CD14-positive monocyte (primary cell): Measurements from ENCODE around the gene PAM16. TPM values are rescaled to one million over a fixed set of nuclear protein-coding genes. Genes with fewer than 3 reads are reported as not detected.

Source experiments
- DNase-seq, 3 donors: peaks; one replicate each; pipeline ENCODE4 v3.0.0-alpha.2; 2011 to 2022
- H2AFZ ChIP-seq: 2 replicates; pipeline ENCODE4 v1.6.0; 2012; ENCODE audit warnings: mild to moderate bottlenecking, low read depth, low read length, inconsistent platforms; ENCODE audit not compliant: insufficient read depth, poor library complexity, severe bottlenecking
- H3K27ac ChIP-seq, 2 donors: 1 replicate in 1 of 2; 2 replicates in 1 of 2; pipeline ENCODE4 v1.5.1; 2012 to 2013; ENCODE audit warnings: low read length in 2 of 2, control low read depth in 1 of 2, inconsistent platforms in 1 of 2, low read depth in 1 of 2, mild to moderate bottlenecking in 1 of 2
- H3K27me3 ChIP-seq, 2 donors: one replicate each; pipeline versions ENCODE4 v1.6.0 to v1.6.1; 2011 to 2013; ENCODE audit warnings: low read length in 2 of 2; ENCODE audit not compliant: control insufficient read depth in 2 of 2, insufficient read depth in 2 of 2
- H3K36me3 ChIP-seq, 2 donors: replicated peaks in 1 of 2; 1 replicate in 1 of 2; 2 replicates in 1 of 2; pipeline versions ENCODE4 v1.5.1 to v1.6.1; 2012 to 2013; ENCODE audit warnings: low read length in 2 of 2, control low read depth in 1 of 2, inconsistent platforms in 1 of 2, mild to moderate bottlenecking in 1 of 2; ENCODE audit not compliant: insufficient read depth in 2 of 2, control insufficient read depth in 1 of 2
- H3K4me1 ChIP-seq, 2 donors: 1 replicate in 1 of 2; 2 replicates in 1 of 2; pipeline versions ENCODE4 v1.5.1 to v1.6.1; 2012 to 2013; ENCODE audit warnings: low read length in 2 of 2, control low read depth in 1 of 2, inconsistent platforms in 1 of 2, mild to moderate bottlenecking in 1 of 2, moderate library complexity in 1 of 2; ENCODE audit not compliant: insufficient read depth in 2 of 2, control insufficient read depth in 1 of 2
- H3K4me2 ChIP-seq: replicated peaks from 2 replicates; pipeline ENCODE3; 2012; ENCODE audit warnings: low read length, moderate library complexity, mild to moderate bottlenecking; ENCODE audit not compliant: poor library complexity, severe bottlenecking; ENCODE audit errors: extremely low read depth
- H3K4me3 ChIP-seq, 3 experiments: fragments of 200-600 bp in 1 of 3; sonication (generic) in 1 of 3; replicated peaks in 1 of 3; 1 replicate in 2 of 3; 2 replicates in 1 of 3; pipeline ENCODE4 v1.5.1; 2011 to 2013; ENCODE audit warnings: low read length in 3 of 3, mild to moderate bottlenecking in 3 of 3, control low read depth in 2 of 3, low read depth in 2 of 3, inconsistent platforms in 1 of 3, moderate library complexity in 1 of 3
- H3K79me2 ChIP-seq: 2 replicates; pipeline ENCODE4 v1.6.0; 2012; ENCODE audit warnings: mild to moderate bottlenecking, control low read depth, inconsistent platforms, low read length, moderate library complexity; ENCODE audit not compliant: insufficient read depth
- H3K9ac ChIP-seq: 2 replicates; pipeline ENCODE4 v1.6.0; 2017; ENCODE audit warnings: low read length, mild to moderate bottlenecking; ENCODE audit not compliant: insufficient read depth, poor library complexity, severe bottlenecking
- H3K9me3 ChIP-seq, 2 donors: replicated peaks in 1 of 2; 1 replicate in 1 of 2; 2 replicates in 1 of 2; pipeline versions ENCODE4 v1.5.1 to v1.6.1; 2012 to 2013; ENCODE audit warnings: low read length in 2 of 2, control low read depth in 1 of 2; ENCODE audit not compliant: control insufficient read depth in 1 of 2, insufficient read depth in 1 of 2
- H4K20me1 ChIP-seq: 2 replicates; pipeline ENCODE4 v1.6.0; 2012; ENCODE audit warnings: mild to moderate bottlenecking, low read length, control low read depth, moderate library complexity; ENCODE audit not compliant: insufficient read depth
- H3K27ac Mint-ChIP-seq, 7 donors: one replicate each; pipeline ENCODE4 v1.8.0; 2020; ENCODE audit warnings: mild to moderate bottlenecking in 7 of 7, mixed read lengths in 7 of 7, moderate library complexity in 6 of 7, inconsistent platforms in 2 of 7
- H3K27me3 Mint-ChIP-seq, 3 donors: one replicate each; pipeline ENCODE4 v1.8.0; 2021 to 2022; ENCODE audit warnings: low read depth in 3 of 3, mild to moderate bottlenecking in 3 of 3, mixed read lengths in 3 of 3, moderate library complexity in 3 of 3, inconsistent platforms in 1 of 3
- H3K36me3 Mint-ChIP-seq, 2 donors: one replicate each; pipeline ENCODE4 v1.8.0; 2020; ENCODE audit warnings: mixed read lengths in 2 of 2, inconsistent platforms in 1 of 2, mild to moderate bottlenecking in 1 of 2
- H3K4me1 Mint-ChIP-seq: one replicate; pipeline ENCODE4 v1.8.0; 2020; ENCODE audit warnings: mild to moderate bottlenecking, mixed read lengths
- H3K4me3 Mint-ChIP-seq, 2 donors: one replicate each; pipeline ENCODE4 v1.8.0; 2020; ENCODE audit warnings: mild to moderate bottlenecking in 2 of 2, mixed read lengths in 2 of 2, moderate library complexity in 1 of 2
- H3K9me3 Mint-ChIP-seq, 7 donors: one replicate each; pipeline ENCODE4 v1.8.0; 2020 to 2022; ENCODE audit warnings: mixed read lengths in 7 of 7, mild to moderate bottlenecking in 6 of 7, moderate library complexity in 6 of 7, inconsistent platforms in 2 of 7
- WGBS: methylation state at CpG from one replicate; pipeline ENCODE4 v1.1.5; 2013; ENCODE audit warnings: missing lambda C conversion rate; ENCODE audit not compliant: insufficient coverage; 5-methylcytosine and 5-hydroxymethylcytosine counted together
- intact Hi-C, 2 donors: fragments of 100-400 bp; cut with micrococcal nuclease; formaldehyde crosslinking; loops; one replicate each; pipeline versions ENCODE4 v1.15.0 to v1.15.1; 2023
- polyA minus RNA-seq: library from RNA; depleted of rRNA, polyadenylated mRNA; stranded (reverse); fragments of >200 nt; gene quantifications from 2 replicates; pipeline ENCODE4 v1.2.3, GENCODE V29; 2012
- polyA plus RNA-seq, 3 donors: library from polyadenylated mRNA; depleted of rRNA in 1 of 3; unstranded in 2 of 3; stranded (reverse) in 1 of 3; fragments of 300-500 nt in 2 of 3; fragments of >200 nt in 1 of 3; fragmentation: Illumina TruSeq in 2 of 3; gene quantifications; 1 replicate in 2 of 3; 2 replicates in 1 of 3; pipeline ENCODE4 v1.2.3, GENCODE V29; 2012 to 2021
- total RNA-seq, 12 experiments: library from RNA in 1 of 12; stranded (reverse) in 1 of 12; fragments of 120-200 nt in 1 of 12; gene quantifications; one replicate each; pipeline ENCODE4 v1.2.4 and lab custom pipeline; 2013 to 2026; ENCODE audit warnings: mixed read lengths in 6 of 12, inconsistent platforms in 1 of 12
- TF ChIP-seq, protein P1 (sequence below): fragments of 200-600 bp; IDR thresholded peaks from one replicate; pipeline ENCODE4 v1.8.0; 2022; ENCODE audit warnings: antibody characterized with exemption, mild to moderate bottlenecking

The PAM16 gene
- 12.5 TPM for total RNA-seq (2013)
- 10 to 100 TPM; 34.3 to 37.6 (median 34.7) TPM for polyA plus RNA-seq
- 10.5 and 16.8 TPM in 2 replicates for polyA minus RNA-seq
- 0.29 to 3.1 (median 0.75) reads per million in 11 experiments for total RNA-seq (lab: John Stamatoyannopoulos, UW)

DNA sequence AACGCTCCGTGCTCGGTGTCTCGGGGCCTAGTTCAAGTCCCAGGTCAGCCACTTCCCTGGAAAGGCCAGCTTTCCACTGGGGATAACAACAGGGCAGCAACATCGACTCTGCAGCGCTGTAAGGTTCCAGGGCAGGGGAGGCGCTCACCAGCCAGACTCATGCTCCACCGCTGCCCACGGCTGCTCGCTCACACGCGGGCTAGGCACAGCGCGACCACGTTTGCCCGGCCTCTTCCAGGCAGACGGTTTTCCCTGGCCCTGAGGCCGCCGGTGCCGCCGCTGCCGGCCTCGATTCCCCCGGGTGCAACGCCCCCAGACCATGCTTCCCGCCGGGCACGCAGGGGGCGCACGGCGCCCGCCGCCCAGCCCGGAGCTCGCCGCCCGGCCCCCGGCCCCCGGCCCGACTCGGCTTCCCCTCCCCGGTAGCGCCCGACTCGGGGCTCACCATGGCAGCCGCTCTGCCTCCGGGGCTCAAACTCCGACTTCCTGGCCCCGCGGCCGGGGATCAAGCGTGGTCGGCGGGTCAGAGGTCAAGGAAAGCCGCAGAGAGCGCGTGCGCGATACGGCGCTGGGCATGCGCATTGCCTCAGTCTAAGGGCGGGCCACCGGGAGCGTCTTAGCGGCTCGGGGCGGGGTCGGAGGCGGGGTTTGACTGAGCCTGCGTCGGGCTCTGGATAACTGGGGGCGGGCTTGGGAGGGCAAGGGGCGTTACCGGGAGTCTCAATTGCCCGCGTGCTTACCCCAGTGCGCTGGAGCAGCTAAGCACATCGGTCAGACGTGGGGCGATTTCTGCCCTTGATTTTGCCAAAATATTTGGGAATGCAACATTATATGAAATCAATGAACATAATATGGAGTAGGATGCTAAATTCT lies at the start of gene PAM16:
Gene PAM16, minus strand, starts transcription at position 535 of the 873 bp plus-strand sequence. Its CDS starts 87 bp downstream, at position 448.
- Mint-ChIP-seq H3K27ac (peak within 1 kb of the TSS; percentile 84 to 93 (median 87)), H3K4me1 (peaks cover 46% of the 10 kb centered on the region), H3K4me3 (peak within 1 kb of the TSS; percentile 88 to 92), H3K9me3 (peaks cover 0 to 2% (median 0%) of the 10 kb centered on the region in 7 donors), H3K36me3 (peaks cover 22 to 36% of the 10 kb centered on the region in 2 donors), H3K27me3 (peaks cover 0 to 2% (median 0%) of the 10 kb centered on the region in 3 donors)
- under 1% methylated on average over 75 of the region's 81 CpGs for WGBS
- Histone ChIP-seq H3K27ac (peak within 1 kb of the TSS; percentile 60 to 79), H3K4me3 (peak within 1 kb of the TSS; percentile 76 to 94 (median 81)), H4K20me1 (peaks cover 45% of the 10 kb centered on the region), H3K9me3 (no peaks in the 10 kb centered on the region), H2AFZ (peak within 1 kb of the TSS; percentile 82), H3K4me2 (peak within 1 kb of the TSS; percentile 94), H3K27me3 (no peaks in the 10 kb centered on the region), H3K36me3 (peaks cover 20 to 22% of the 10 kb centered on the region in 2 donors), H3K4me1 (peaks cover 44 to 50% of the 10 kb centered on the region in 2 donors), H3K79me2 (peaks cover 39% of the 10 kb centered on the region), H3K9ac (peak within 1 kb of the TSS; percentile 90)
- DNase-seq = peak; percentile 90 to 95 (median 94)
- intact Hi-C loops = no loop called here
- TF ChIP-seq, protein P1, sequence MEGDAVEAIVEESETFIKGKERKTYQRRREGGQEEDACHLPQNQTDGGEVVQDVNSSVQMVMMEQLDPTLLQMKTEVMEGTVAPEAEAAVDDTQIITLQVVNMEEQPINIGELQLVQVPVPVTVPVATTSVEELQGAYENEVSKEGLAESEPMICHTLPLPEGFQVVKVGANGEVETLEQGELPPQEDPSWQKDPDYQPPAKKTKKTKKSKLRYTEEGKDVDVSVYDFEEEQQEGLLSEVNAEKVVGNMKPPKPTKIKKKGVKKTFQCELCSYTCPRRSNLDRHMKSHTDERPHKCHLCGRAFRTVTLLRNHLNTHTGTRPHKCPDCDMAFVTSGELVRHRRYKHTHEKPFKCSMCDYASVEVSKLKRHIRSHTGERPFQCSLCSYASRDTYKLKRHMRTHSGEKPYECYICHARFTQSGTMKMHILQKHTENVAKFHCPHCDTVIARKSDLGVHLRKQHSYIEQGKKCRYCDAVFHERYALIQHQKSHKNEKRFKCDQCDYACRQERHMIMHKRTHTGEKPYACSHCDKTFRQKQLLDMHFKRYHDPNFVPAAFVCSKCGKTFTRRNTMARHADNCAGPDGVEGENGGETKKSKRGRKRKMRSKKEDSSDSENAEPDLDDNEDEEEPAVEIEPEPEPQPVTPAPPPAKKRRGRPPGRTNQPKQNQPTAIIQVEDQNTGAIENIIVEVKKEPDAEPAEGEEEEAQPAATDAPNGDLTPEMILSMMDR = no peak

DNA sequence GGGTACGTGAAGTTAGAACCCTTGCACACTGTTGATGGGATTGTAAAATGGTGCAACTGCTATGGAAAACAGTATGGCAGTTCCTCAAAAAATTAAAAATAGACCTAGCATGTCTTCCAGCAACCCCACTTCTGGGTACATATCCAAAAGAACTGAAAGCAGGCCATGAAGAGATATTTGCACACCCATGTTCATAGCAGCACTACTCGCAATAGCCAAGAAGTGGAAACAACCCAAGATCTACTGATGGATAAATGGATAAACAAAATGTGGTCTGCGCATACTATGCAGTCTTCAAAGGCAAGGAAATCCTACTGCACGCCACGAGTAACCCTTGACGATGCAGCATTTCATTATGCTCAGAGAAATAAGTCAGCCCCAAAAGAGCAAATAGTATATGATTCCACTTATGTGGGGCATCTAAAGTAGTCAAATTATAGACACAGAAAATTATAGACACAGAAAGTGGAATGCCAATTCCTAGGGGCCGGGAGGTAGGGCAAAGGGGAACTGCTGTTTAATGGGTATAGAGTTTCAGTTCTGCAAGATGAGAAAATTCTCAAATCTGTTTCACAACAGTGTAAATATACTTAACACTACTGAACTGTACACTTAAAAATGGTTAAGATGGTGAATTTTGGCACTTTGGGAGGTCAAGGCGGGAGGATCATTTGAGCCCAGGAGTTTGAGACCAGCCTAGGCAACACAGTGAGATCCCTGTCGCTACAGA lies 48.0 kb upstream of the PAM16 start:
- peak overlapping the region; percentile 71 to 85 (median 81) for H3K27ac Mint-ChIP-seq
- H3K27me3 Mint-ChIP-seq = no peaks in the 10 kb centered on the region
- H3K4me1 Mint-ChIP-seq = peaks cover 25% of the 10 kb centered on the region
- peak overlapping the region in 1 of 3 experiments; percentile 15 for H3K4me3 ChIP-seq
- 92% methylated on average over 2 of the region's 9 CpGs for WGBS
- H4K20me1 ChIP-seq = peaks cover 97% of the 10 kb centered on the region
- H3K9me3 ChIP-seq = no peaks in the 10 kb centered on the region
- no peak overlapping the region for H2AFZ ChIP-seq
- H3K27me3 ChIP-seq = no peaks in the 10 kb centered on the region
- no peak overlapping the region for H3K4me2 ChIP-seq
- peaks cover 52 to 87% of the 10 kb centered on the region in 2 donors for H3K36me3 ChIP-seq
- intact Hi-C loops = no loop called here
- no peak overlapping the region for H3K4me3 Mint-ChIP-seq
- H3K9ac ChIP-seq = no peak overlapping the region
- H3K9me3 Mint-ChIP-seq = no peaks in the 10 kb centered on the region
- TF ChIP-seq, protein P1 = no peak
- peak overlapping the region in 1 of 2 donors; percentile 27 for H3K27ac ChIP-seq
- peaks cover 52% of the 10 kb centered on the region for H3K79me2 ChIP-seq
- DNase-seq = no peak
- H3K36me3 Mint-ChIP-seq = peaks cover 61 to 86% of the 10 kb centered on the region in 2 donors
- peaks cover 16 to 28% of the 10 kb centered on the region in 2 donors for H3K4me1 ChIP-seq
